IPS-18a (cell line): ENCODE results near the gene FSIP1.

Experiments used
- H3K27ac ChIP-seq: one replicate; pipeline ENCODE4 v1.5.1; 2013; ENCODE audit warnings: low read length
- H3K27me3 ChIP-seq: one replicate; pipeline ENCODE4 v1.6.1; 2013; ENCODE audit warnings: mild to moderate bottlenecking, low read length; ENCODE audit not compliant: control insufficient read depth, insufficient read depth
- H3K36me3 ChIP-seq: one replicate; pipeline ENCODE4 v1.6.1; 2013; ENCODE audit warnings: low read depth, low read length; ENCODE audit not compliant: control insufficient read depth
- H3K4me1 ChIP-seq: one replicate; pipeline ENCODE4 v1.6.1; 2013; ENCODE audit warnings: low read depth, low read length; ENCODE audit not compliant: control insufficient read depth
- H3K4me3 ChIP-seq: one replicate; pipeline ENCODE4 v1.5.1; 2013; ENCODE audit warnings: low read length
- H3K9ac ChIP-seq: one replicate; pipeline ENCODE4 v1.6.1; 2013; ENCODE audit warnings: mild to moderate bottlenecking, low read length, moderate library complexity
- H3K9me3 ChIP-seq: one replicate; pipeline ENCODE4 v1.6.1; 2013; ENCODE audit warnings: low read depth, low read length; ENCODE audit not compliant: control insufficient read depth

Gene FSIP1

DNA sequence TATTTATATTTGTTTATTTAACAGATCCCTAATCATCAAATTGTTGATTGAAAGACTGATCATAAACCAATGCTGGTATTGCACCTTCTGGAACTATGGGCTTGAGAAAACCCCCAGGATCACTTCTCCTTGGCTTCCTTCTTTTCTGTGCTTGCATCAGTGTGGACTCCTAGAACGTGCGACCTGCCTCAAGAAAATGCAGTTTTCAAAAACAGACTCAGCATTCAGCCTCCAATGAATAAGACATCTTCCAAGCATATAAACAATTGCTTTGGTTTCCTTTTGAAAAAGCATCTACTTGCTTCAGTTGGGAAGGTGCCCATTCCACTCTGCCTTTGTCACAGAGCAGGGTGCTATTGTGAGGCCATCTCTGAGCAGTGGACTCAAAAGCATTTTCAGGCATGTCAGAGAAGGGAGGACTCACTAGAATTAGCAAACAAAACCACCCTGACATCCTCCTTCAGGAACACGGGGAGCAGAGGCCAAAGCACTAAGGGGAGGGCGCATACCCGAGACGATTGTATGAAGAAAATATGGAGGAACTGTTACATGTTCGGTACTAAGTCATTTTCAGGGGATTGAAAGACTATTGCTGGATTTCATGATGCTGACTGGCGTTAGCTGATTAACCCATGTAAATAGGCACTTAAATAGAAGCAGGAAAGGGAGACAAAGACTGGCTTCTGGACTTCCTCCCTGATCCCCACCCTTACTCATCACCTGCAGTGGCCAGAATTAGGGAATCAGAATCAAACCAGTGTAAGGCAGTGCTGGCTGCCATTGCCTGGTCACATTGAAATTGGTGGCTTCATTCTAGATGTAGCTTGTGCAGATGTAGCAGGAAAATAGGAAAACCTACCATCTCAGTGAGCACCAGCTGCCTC, 187.1 kb downstream of the FSIP1 start:
- peaks cover 68% of the 10 kb centered on the region for H3K36me3 ChIP-seq
- H3K9me3 ChIP-seq, result no peaks in the 10 kb centered on the region
- no peaks in the 10 kb centered on the region for H3K27me3 ChIP-seq
- H3K4me3 ChIP-seq, result no peak overlapping the region
- H3K9ac ChIP-seq, result no peak overlapping the region
- no peak overlapping the region for H3K27ac ChIP-seq
- H3K4me1 ChIP-seq, result no peaks in the 10 kb centered on the region

DNA sequence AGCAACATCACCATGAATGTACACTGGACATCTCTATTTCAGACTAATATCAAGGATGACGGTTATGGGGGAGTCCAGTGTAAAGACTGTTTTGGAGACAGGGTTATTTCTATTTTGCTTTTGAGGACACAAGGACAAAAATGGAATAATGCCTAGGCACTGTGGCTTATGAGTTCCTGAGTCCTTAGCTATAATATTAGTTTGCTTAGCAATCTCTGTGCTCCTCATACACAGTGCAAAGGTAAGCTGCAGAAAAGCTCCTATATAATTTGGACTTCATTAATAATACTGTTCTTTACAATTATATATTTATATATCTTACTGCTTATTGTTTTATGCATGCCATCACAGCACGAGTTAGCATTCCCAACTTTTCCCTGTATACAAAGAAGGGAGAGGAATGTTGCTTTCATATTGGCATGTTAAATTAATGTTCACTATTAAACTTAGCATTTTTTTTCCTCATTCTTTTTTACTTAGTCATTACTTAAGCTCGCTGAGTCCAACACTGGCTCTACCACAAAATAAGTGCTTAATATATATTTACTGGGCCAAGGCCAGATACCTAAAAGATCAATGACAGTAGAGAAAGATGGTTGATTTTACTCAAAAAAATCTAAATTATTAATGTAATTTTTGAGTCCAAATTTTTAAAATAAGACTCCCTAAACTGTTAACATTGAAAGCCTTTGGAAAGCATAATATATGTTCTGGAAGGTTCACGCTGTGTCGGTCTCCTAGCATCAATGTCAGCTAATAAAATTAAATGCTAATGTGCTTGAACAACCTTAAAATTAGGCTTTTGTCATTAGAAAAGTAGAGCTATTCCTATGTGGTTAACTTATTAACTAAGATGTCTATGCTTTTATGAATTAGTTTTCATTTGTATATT, 187.9 kb downstream of the FSIP1 start:
- no peak overlapping the region for H3K27ac ChIP-seq
- H3K9ac ChIP-seq, result no peak overlapping the region
- H3K4me1 ChIP-seq, result no peaks in the 10 kb centered on the region
- no peaks in the 10 kb centered on the region for H3K9me3 ChIP-seq
- H3K4me3 ChIP-seq, result no peak overlapping the region
- peaks cover 76% of the 10 kb centered on the region for H3K36me3 ChIP-seq
- no peaks in the 10 kb centered on the region for H3K27me3 ChIP-seq

DNA sequence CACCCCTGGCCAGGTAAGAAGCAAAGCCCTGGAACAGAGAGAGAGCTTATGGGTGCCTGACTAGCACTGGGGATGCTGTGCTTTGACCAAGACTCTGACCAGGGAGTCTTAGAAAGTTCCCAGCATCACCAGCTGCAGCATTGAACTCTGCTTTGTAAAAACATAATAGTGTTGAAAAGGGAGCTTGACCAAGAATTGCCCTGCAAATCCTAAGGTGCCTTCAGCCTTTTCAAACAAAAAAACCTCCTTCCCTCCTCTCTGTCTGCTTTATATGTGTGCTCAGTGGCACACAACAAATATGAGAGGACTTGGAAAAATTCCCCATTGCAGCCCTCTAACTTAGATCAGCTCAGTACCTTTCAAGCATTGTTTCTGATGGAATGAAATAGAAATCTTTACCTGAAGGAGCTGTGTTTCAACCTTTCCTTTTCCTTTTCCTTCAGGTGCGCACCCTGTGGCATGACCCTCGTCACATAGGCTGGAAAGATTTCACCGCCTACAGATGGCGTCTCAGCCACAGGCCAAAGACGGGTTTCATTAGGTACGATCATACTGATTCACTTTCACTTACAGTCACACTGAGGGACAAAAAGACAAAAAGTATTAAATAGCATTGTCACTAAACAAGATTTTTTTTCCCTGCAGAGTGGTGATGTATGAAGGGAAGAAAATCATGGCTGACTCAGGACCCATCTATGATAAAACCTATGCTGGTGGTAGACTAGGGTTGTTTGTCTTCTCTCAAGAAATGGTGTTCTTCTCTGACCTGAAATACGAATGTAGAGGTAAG, 188.8 kb downstream of the FSIP1 start:
- Histone ChIP-seq H3K27ac (no peak overlapping the region), H3K36me3 (peaks cover 85% of the 10 kb centered on the region), H3K9me3 (no peaks in the 10 kb centered on the region), H3K9ac (no peak overlapping the region), H3K27me3 (no peaks in the 10 kb centered on the region), H3K4me1 (no peaks in the 10 kb centered on the region), H3K4me3 (no peak overlapping the region)

DNA sequence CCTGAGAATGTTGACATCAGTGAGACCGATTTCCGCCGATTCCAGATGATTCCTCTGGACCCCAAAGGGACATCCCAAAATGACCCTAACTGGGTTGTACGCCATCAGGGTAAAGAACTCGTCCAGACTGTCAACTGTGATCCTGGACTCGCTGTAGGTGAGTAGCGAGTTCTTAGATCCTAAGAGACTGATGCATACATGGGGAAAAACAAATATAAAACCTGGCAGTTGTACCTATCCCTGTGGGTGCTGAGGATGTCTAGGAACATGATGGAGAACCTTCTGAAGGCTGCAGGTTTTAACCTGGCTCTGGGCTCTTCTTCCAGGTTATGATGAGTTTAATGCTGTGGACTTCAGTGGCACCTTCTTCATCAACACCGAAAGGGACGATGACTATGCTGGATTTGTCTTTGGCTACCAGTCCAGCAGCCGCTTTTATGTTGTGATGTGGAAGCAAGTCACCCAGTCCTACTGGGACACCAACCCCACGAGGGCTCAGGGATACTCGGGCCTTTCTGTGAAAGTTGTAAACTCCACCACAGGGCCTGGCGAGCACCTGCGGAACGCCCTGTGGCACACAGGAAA, 189.5 kb downstream of the FSIP1 start:
- H3K9me3 ChIP-seq, result no peaks in the 10 kb centered on the region
- no peak overlapping the region for H3K9ac ChIP-seq
- H3K27me3 ChIP-seq, result no peaks in the 10 kb centered on the region
- H3K36me3 ChIP-seq, result peaks cover 92% of the 10 kb centered on the region
- no peak overlapping the region for H3K27ac ChIP-seq
- no peaks in the 10 kb centered on the region for H3K4me1 ChIP-seq
- H3K4me3 ChIP-seq, result no peak overlapping the region

DNA sequence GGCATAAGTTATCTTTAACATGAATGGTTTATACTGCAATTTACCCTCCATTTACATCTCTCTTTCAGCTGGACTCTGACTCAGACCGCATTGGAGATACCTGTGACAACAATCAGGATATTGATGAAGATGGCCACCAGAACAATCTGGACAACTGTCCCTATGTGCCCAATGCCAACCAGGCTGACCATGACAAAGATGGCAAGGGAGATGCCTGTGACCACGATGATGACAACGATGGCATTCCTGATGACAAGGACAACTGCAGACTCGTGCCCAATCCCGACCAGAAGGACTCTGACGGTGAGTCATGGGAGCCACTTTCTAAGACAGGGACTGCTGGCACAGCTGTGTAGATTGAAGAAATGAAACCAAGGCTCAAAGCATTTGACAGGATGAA, 190.1 kb downstream of the FSIP1 start:
- H3K9me3 ChIP-seq, result no peaks in the 10 kb centered on the region
- peaks cover 96% of the 10 kb centered on the region for H3K36me3 ChIP-seq
- H3K4me3 ChIP-seq, result no peak overlapping the region
- H3K27ac ChIP-seq, result no peak overlapping the region
- H3K4me1 ChIP-seq, result no peaks in the 10 kb centered on the region
- no peak overlapping the region for H3K9ac ChIP-seq
- H3K27me3 ChIP-seq, result no peaks in the 10 kb centered on the region

DNA sequence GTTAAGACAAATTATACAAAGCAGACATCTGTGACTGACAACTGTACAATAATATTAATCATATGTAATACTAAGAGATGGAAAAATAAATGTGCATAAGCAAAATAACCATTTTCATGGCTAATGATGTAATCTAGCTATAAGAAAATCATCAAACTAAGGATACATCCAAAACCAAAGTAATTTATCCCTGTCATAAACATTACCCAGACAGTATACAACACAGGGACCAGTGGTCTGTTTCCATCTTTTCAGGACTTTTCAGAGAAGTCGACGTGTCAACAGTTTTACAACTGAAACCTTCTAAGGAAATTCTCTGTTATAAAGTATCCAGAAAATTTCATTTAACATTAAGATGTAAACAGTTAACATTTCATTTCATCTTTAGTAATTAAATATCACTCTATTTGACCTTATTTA, 190.7 kb downstream of the FSIP1 start:
- Histone ChIP-seq H3K36me3 (peaks cover 99% of the 10 kb centered on the region), H3K9ac (no peak overlapping the region), H3K27ac (no peak overlapping the region), H3K4me1 (no peaks in the 10 kb centered on the region), H3K27me3 (no peaks in the 10 kb centered on the region), H3K9me3 (no peaks in the 10 kb centered on the region), H3K4me3 (no peak overlapping the region)

DNA sequence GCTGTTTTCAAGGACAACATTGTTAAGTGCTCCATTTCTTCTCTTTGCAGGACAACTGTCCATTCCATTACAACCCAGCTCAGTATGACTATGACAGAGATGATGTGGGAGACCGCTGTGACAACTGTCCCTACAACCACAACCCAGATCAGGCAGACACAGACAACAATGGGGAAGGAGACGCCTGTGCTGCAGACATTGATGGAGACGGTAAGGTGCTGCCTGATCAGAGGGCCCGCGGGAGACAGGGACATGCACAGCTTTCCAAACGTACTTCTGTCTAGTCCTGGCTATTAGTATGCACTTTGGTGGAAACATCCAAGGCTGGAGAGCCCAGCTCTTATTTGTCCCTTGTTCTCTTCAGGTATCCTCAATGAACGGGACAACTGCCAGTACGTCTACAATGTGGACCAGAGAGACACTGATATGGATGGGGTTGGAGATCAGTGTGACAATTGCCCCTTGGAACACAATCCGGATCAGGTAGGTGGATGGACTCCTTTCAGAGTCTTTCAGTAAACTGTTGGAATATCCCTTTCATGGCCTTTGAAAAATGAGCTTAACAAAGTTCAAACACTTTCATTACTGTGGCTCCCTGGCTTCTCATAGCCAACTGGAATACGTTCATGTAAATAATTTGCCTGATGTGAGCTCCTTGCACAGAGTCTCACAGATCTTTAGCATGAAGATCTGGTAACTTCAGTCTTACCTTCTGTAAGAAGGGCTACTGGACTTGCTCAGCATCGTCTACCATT, 191.3 kb downstream of the FSIP1 start:
- H3K9me3 ChIP-seq, result no peaks in the 10 kb centered on the region
- no peak overlapping the region for H3K9ac ChIP-seq
- H3K36me3 ChIP-seq, result peaks cover 99% of the 10 kb centered on the region
- no peaks in the 10 kb centered on the region for H3K4me1 ChIP-seq
- H3K27ac ChIP-seq, result no peak overlapping the region
- no peaks in the 10 kb centered on the region for H3K27me3 ChIP-seq
- no peak overlapping the region for H3K4me3 ChIP-seq

DNA sequence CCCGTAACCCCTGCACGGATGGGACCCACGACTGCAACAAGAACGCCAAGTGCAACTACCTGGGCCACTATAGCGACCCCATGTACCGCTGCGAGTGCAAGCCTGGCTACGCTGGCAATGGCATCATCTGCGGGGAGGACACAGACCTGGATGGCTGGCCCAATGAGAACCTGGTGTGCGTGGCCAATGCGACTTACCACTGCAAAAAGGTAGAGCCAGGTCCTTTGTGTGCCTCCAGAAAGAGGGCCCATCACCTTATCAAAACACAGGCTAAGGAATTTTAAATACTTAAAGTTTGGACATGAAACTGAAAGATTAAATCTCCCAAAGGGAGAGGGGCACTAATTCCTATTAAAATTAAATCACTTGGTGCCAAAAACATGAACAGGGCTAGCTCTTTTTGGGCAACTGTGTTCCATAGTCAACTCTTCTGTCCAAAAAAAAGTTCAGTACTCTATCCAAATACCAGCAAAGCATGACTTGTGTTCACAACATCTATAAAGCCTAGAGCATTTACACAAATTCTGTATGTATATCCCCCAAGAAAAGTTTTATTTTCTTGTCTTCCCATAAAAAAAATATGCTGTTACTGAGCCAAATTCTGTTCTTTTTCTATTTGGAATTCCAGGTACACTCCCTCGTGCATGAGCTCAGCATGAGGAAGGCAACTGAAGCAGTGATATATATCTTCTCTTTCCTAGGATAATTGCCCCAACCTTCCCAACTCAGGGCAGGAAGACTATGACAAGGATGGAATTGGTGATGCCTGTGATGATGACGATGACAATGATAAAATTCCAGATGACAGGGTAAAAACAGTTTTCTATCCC, 192.6 kb downstream of the FSIP1 start:
- H3K4me1 ChIP-seq, result no peaks in the 10 kb centered on the region
- no peak overlapping the region for H3K9ac ChIP-seq
- H3K27me3 ChIP-seq, result no peaks in the 10 kb centered on the region
- no peak overlapping the region for H3K27ac ChIP-seq
- H3K9me3 ChIP-seq, result no peaks in the 10 kb centered on the region
- H3K4me3 ChIP-seq, result no peak overlapping the region
- peaks cover 100% of the 10 kb centered on the region for H3K36me3 ChIP-seq

DNA sequence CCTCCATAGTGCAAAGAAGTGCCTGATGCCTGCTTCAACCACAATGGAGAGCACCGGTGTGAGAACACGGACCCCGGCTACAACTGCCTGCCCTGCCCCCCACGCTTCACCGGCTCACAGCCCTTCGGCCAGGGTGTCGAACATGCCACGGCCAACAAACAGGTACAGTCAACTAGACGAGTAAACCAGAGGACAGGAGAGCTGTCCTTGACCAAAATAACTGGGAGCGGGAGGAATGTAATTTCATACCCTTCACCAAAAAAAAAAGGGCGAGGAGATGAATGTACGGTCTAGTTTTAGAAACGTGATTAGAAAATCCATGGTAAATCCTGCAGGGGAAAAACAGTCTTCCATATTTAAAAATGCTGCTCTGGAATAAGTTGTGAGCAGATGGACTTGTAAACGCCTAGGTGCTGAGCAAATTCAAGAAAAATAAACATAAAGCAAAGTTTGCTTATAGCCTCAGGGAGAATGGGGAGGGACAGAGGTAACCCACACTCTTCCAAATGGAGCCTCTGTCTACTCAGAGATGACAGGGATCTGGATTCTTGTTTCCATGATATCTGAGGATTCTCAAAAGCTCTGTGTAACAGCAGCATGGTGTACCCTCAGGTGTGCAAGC, 193.3 kb downstream of the FSIP1 start:
- Histone ChIP-seq H3K36me3 (peaks cover 100% of the 10 kb centered on the region), H3K9me3 (no peaks in the 10 kb centered on the region), H3K27me3 (no peaks in the 10 kb centered on the region), H3K4me1 (no peaks in the 10 kb centered on the region), H3K4me3 (no peak overlapping the region), H3K27ac (no peak overlapping the region), H3K9ac (no peak overlapping the region)
